HFFc6 (cell line): ENCODE results near the gene CMBL. TPM values are rescaled to one million over a fixed set of nuclear protein-coding genes. Genes with fewer than 3 reads are reported as not detected.

ENCODE experiments used
- DNase-seq: peaks from one replicate; pipeline ENCODE4 v3.0.0-alpha.2; 2018
- H3K27ac Mint-ChIP-seq: 2 replicates; pipeline ENCODE4 v1.8.0; 2020; ENCODE audit warnings: mild to moderate bottlenecking, mixed read lengths
- H3K27me3 Mint-ChIP-seq: 2 replicates; pipeline ENCODE4 v1.8.0; 2021; ENCODE audit warnings: mild to moderate bottlenecking, moderate library complexity, mixed read lengths; ENCODE audit not compliant: insufficient read depth
- H3K36me3 Mint-ChIP-seq: 2 replicates; pipeline ENCODE4 v1.8.0; 2021; ENCODE audit warnings: low read depth, mixed read lengths
- H3K4me1 Mint-ChIP-seq: 2 replicates; pipeline ENCODE4 v1.8.0; 2020; ENCODE audit warnings: low read depth, mixed read lengths
- H3K4me3 Mint-ChIP-seq: 2 replicates; pipeline ENCODE4 v1.8.0; 2020; ENCODE audit warnings: mild to moderate bottlenecking, moderate library complexity, mixed read lengths
- H3K9me3 Mint-ChIP-seq: 2 replicates; pipeline ENCODE4 v1.8.0; 2020; ENCODE audit warnings: mild to moderate bottlenecking, mixed read lengths
- CTCF ChIP-seq: fragments of 200-600 bp; sonication (generic); IDR thresholded peaks from 2 replicates; pipeline ENCODE4 v1.5.0; 2021; ENCODE audit warnings: antibody characterized with exemption, mild to moderate bottlenecking
- total RNA-seq, 6 experiments: library from RNA; stranded (reverse); fragmentation: NEBNext Ultra II Directional; extraction: Animal tissue kit (Norgen Biotek cat#: 25700); gene quantifications; 2 replicates in 1 of 6; 3 replicates in 5 of 6; pipeline ENCODE4 v1.2.3, GENCODE V29; 2021

CMBL gene
- total RNA-seq, 6 experiments from 2014 or later = 30.2 to 39.0 (median 38.0) TPM

DNA sequence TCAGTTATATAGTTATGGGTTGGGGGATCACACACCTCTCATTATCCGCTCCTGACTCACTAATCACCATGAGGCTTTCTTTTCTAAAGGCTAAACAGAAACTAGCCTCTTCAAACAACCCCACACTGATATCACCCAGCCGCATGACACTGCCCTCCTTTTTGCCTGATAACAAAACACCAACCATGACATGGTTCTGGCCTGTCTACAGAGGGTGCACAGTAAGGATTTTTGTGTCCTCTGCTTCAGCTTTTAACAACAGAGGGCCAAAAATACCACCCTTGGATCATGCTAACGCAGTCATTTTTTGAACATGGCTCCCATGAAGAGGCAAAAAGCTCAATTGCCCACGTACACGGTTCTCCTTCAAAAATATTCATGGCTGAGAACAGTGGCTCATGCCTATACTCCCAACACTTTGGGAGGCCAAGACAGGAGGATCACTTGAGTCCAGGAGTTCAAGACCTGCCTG lies 4.0 kb downstream of the CMBL start:
- no peak overlapping the region for H3K4me3 Mint-ChIP-seq

GRCh38 chr5:10303201-10303600 lies 4.5 kb downstream of the CMBL start:
- peaks cover 20% of the 10 kb centered on the region for H3K4me1 Mint-ChIP-seq
- no peak overlapping the region for H3K27ac Mint-ChIP-seq
- H3K4me3 Mint-ChIP-seq = no peak overlapping the region
- peaks cover 10% of the 10 kb centered on the region for H3K36me3 Mint-ChIP-seq
- no peaks in the 10 kb centered on the region for H3K9me3 Mint-ChIP-seq
- TF ChIP-seq CTCF = no peak
- H3K27me3 Mint-ChIP-seq = no peaks in the 10 kb centered on the region
- DNase-seq = no peak

More for the DNA sequence above, 4.0 kb downstream of the CMBL start:
- DNase-seq = no peak
- TF ChIP-seq CTCF = no peak
- H3K27ac Mint-ChIP-seq = no peak overlapping the region
- H3K36me3 Mint-ChIP-seq = peaks cover 10% of the 10 kb centered on the region
- H3K27me3 Mint-ChIP-seq = no peaks in the 10 kb centered on the region
- H3K9me3 Mint-ChIP-seq = no peaks in the 10 kb centered on the region
- H3K4me1 Mint-ChIP-seq = peaks cover 23% of the 10 kb centered on the region

- TF ChIP-seq CTCF = no peak
- Mint-ChIP-seq H3K27me3 (no peaks in the 10 kb centered on the region), H3K4me3 (no peak overlapping the region), H3K4me1 (peaks cover 15% of the 10 kb centered on the region), H3K36me3 (peaks cover 10% of the 10 kb centered on the region), H3K9me3 (no peaks in the 10 kb centered on the region), H3K27ac (no peak overlapping the region)
- DNase-seq = no peak
These were observed 5.7 kb downstream of the CMBL start for GRCh38 chr5:10301842-10302610.

DNA sequence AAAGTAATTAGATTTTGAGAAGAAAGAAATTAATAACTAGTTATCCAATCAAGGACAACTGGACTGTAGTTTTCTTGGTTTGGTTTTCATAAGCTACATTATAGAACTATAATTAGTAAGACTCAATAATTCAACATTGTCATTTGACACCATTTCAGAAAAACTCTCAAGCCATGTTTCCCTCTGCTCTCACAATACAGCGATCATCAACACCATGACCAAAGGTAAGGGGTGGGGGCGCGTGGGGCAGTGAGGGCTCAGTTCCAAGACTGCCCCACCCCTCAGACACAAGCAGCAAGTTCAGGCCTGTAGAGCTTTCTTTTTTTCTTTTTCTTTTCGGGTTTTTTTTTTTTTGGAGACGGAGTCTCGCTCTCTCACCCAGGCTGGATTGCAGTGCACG lies 6.4 kb downstream of the CMBL start:
- no peaks in the 10 kb centered on the region for H3K9me3 Mint-ChIP-seq
- no peak overlapping the region for H3K27ac Mint-ChIP-seq
- H3K27me3 Mint-ChIP-seq = no peaks in the 10 kb centered on the region
- H3K4me3 Mint-ChIP-seq = no peak overlapping the region
- peaks cover 8% of the 10 kb centered on the region for H3K4me1 Mint-ChIP-seq
- DNase-seq = no peak
- peaks cover 14% of the 10 kb centered on the region for H3K36me3 Mint-ChIP-seq
- no peak for TF ChIP-seq CTCF

DNA sequence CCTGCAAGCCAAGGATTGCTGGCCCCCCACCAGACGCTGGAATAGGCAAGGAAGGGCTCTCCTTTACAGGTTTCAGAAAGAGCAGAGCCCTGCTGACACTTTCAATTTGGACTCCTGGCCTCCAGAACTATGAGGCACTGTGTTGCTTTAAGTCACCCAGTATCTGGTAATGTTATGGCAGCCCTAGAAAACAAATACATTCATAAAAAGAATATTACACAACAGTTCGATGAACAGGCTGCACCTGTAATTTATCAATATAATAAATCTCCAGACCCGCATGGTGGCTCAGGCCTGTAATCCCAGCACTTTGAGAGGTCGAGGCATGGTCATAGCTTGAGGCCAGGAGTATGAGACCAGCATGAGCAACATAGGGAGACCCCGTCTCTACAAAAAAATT lies 7.5 kb downstream of the CMBL start:
- Mint-ChIP-seq H3K4me1 (peaks cover 5% of the 10 kb centered on the region), H3K27ac (no peak overlapping the region)

More for the DNA sequence above, 7.5 kb downstream of the CMBL start:
- DNase-seq = no peak
- no peaks in the 10 kb centered on the region for H3K9me3 Mint-ChIP-seq
- H3K36me3 Mint-ChIP-seq = peaks cover 15% of the 10 kb centered on the region
- no peaks in the 10 kb centered on the region for H3K27me3 Mint-ChIP-seq
- no peak for TF ChIP-seq CTCF
- H3K4me3 Mint-ChIP-seq = no peak overlapping the region
